ENCODE data around the gene PAX1. TPM values are rescaled to one million over a fixed set of nuclear protein-coding genes. Genes with fewer than 3 reads are reported as not detected.

The PAX1 gene
- total and polyA plus RNA-seq, 2 of the 8 experiments (the other 6 are each of a cell fraction or from before 2014, with no cell fraction given), result not detected

- FAIRE-seq (peak; percentile 92), DNase-seq (ENCODE audit: low read depth in 1 of 2, low spot score in 2 of 2) (peak in 1 of 2 experiments; percentile 79)
- ChIA-PET POLR2A (ENCODE audit: partially characterized antibody) (no interaction called here), CTCF (ENCODE audit: partially characterized antibody) (interaction anchor here (0.7 to 9.0 kb wide), 20 partner anchors 8 to 425 kb away, joined by 3 to 77 read pairs (median 4); no protein-coding TSS in a partner anchor)
- H3K79me1 ChIP-seq (ENCODE audit: low read depth, low read length), result no peaks in the 10 kb centered on the region
- H4K91ac ChIP-seq (replicated peaks; ENCODE audit: insufficient read length, low read length), result no peak overlapping the region
- H3K23ac ChIP-seq (ENCODE audit: insufficient read length), result no peak overlapping the region
- no peak overlapping the region for H3K4ac ChIP-seq (replicated peaks; ENCODE audit: insufficient read length, low read depth, low read length)
- no peak overlapping the region for H2BK12ac ChIP-seq (ENCODE audit: low read depth, low read length)
- peaks cover 0 to under 1% of the 10 kb centered on the region in 2 experiments for H4K20me1 ChIP-seq (replicated peaks in 1 of 2; ENCODE audit: control insufficient read depth in 1 of 2, insufficient read depth in 2 of 2, low read length in 2 of 2)
- H3K9me3 ChIP-seq (ENCODE audit: insufficient read depth in 2 of 2, low read depth in 1 of 2, low read length in 1 of 2), result no peaks in the 10 kb centered on the region
- H2BK5ac ChIP-seq (ENCODE audit: low read depth, low read length), result no peak overlapping the region
- peaks cover 13 to 43% (median 32%) of the 10 kb centered on the region in 4 experiments for H3K27me3 ChIP-seq (replicated peaks in 1 of 4; ENCODE audit: control insufficient read depth in 3 of 4, extremely low read depth in 1 of 4, insufficient read depth in 3 of 4, low read length in 3 of 4)
- H2AK5ac ChIP-seq (ENCODE audit: low read depth, low read length), result no peak overlapping the region
- no peak overlapping the region for H3K18ac ChIP-seq (ENCODE audit: extremely low read depth, low read length)
- no peak for TF ChIP-seq BRCA1 (IDR thresholded peaks at IDR 0.05; ENCODE audit: low read depth, low read length)
- TF ChIP-seq EGR1 (IDR thresholded peaks at IDR 0.05; ENCODE audit: borderline replicate concordance, low read depth, low read length), result no peak
- peak; percentile 69 to 78 (median 71) for TF ChIP-seq CTCF (IDR thresholded peaks at IDR 0.05; ENCODE audit: control extremely low read depth in 1 of 3, insufficient read depth in 1 of 3, low read depth in 1 of 3, low read length in 3 of 3)
- no peak for TF ChIP-seq JUN (IDR thresholded peaks at IDR 0.05; ENCODE audit: low read depth, low read length)
- TF ChIP-seq YY1 (IDR thresholded peaks at IDR 0.05; ENCODE audit: low read depth, low read length), result 0 out of 2 replicates have a peak, but pooled peaks have one; percentile 19
- TF ChIP-seq RAD21 (IDR thresholded peaks at IDR 0.05 in 1 of 2, conservative IDR thresholded peaks at IDR 0.05 in 1 of 2; ENCODE audit: low read depth in 2 of 2, low read length in 2 of 2), result peak; percentile 63 to 69
- TF ChIP-seq SP4 (IDR thresholded peaks at IDR 0.05; ENCODE audit: low read length), result no peak
- no peak for TF ChIP-seq TEAD4 (IDR thresholded peaks at IDR 0.05; ENCODE audit: low read depth, low read length)
- no peak for TF ChIP-seq SP1 (IDR thresholded peaks at IDR 0.05; ENCODE audit: low read depth, low read length)
- TF ChIP-seq POLR2A (IDR thresholded peaks at IDR 0.05; ENCODE audit: control extremely low read depth in 1 of 2, low read depth in 2 of 2, low read length in 2 of 2), result no peak
- H3K4me1 ChIP-seq (replicated peaks in 1 of 4; ENCODE audit: control insufficient read depth in 3 of 4, insufficient read depth in 4 of 4, low read length in 3 of 4), result peaks cover 0 to under 1% (median under 1%) of the 10 kb centered on the region in 4 experiments; a peak in 3 of 7 replicates
- H3K4me3 ChIP-seq (ENCODE audit: extremely low read depth in 1 of 4, insufficient read depth in 2 of 4, low read depth in 3 of 4, low read length in 4 of 4), result no peak overlapping the region
- H4K5ac ChIP-seq (ENCODE audit: insufficient read length, low read depth, low read length), result no peak overlapping the region
- no peak overlapping the region for H4K8ac ChIP-seq (ENCODE audit: extremely low read depth, insufficient read depth, low read length)
- H2BK120ac ChIP-seq (replicated peaks; ENCODE audit: low read depth, low read length), result no peak overlapping the region
- no peak overlapping the region for H2BK15ac ChIP-seq (ENCODE audit: low read length)
- 41% methylated on average over 8 of the region's 8 CpGs; no CpG with 5 or more reads in 1 of the 2 experiments for WGBS, 2 experiments (ENCODE audit: extremely low coverage in 1 of 2, insufficient coverage in 1 of 2, insufficient read length in 1 of 2, insufficient replicate concordance in 2 of 2, low coverage in 1 of 2, low lambda C conversion rate in 2 of 2, missing lambda C conversion rate in 1 of 2)
- H3K9ac ChIP-seq (replicated peaks in 1 of 4; ENCODE audit: extremely low read depth in 1 of 4, low read depth in 3 of 4, low read length in 3 of 4), result no peak overlapping the region
- H2BK20ac ChIP-seq (ENCODE audit: low read length), result no peak overlapping the region
- H3K23me2 ChIP-seq (ENCODE audit: low read depth, low read length), result no peaks in the 10 kb centered on the region
- H3K56ac ChIP-seq (replicated peaks; ENCODE audit: insufficient read length, low read depth, low read length), result no peak overlapping the region
- H2AFZ ChIP-seq (ENCODE audit: low read length), result peak overlapping the region; percentile 92; the same call in 1 of the 2 replicates
- no peaks in the 10 kb centered on the region for H3K36me3 ChIP-seq (ENCODE audit: control insufficient read depth in 2 of 4, insufficient read depth in 4 of 4, low read length in 3 of 4)
- H3K27ac ChIP-seq (ENCODE audit: low read depth, low read length), result no peak overlapping the region
- H3K4me2 ChIP-seq (ENCODE audit: insufficient read depth in 1 of 2, low read depth in 2 of 2, low read length in 2 of 2), result no peak overlapping the region
- H3K79me2 ChIP-seq (ENCODE audit: control insufficient read depth in 1 of 2, insufficient read depth in 2 of 2, low read length in 2 of 2), result no peaks in the 10 kb centered on the region
- H3K14ac ChIP-seq (ENCODE audit: insufficient read length), result no peak overlapping the region
Measured at GRCh38 chr20:21693322-21693721, 12.1 kb upstream of the PAX1 start.
